ENCODE measurements around the gene CD247.
A peak's percentile ranks its signal among the peaks of the same experiment; 100 is the strongest.

Gene CD247

GRCh38 chr1:167404908-167405307 is 113.4 kb downstream of the CD247 start:
- Histone ChIP-seq H3K27me3 (replicated peaks in 2 of 5; ENCODE audit: control insufficient read depth in 4 of 5, insufficient read depth in 5 of 5, low read length in 4 of 5) (no peaks in the 10 kb centered on the region), H3K27ac (ENCODE audit: insufficient read depth in 1 of 2, low read depth in 1 of 2, low read length in 2 of 2, poor library complexity in 1 of 2, severe bottlenecking in 2 of 2) (no peak overlapping the region), H3K4me3 (ENCODE audit: control insufficient read depth in 1 of 7, extremely low read depth in 1 of 7, insufficient read depth in 4 of 7, low read depth in 2 of 7, low read length in 6 of 7) (no peak overlapping the region), H3K4me1 (ENCODE audit: control extremely low read depth in 1 of 4, control insufficient read depth in 4 of 4, insufficient read depth in 4 of 4, low read length in 3 of 4) (no peaks in the 10 kb centered on the region), H3K9me3 (ENCODE audit: control extremely low read depth in 1 of 5, control insufficient read depth in 4 of 5, insufficient read depth in 2 of 5, low read depth in 1 of 5, low read length in 4 of 5) (no peaks in the 10 kb centered on the region), H3K36me3 (ENCODE audit: control insufficient read depth in 4 of 4, insufficient read depth in 4 of 4, low read length in 3 of 4) (peaks cover 7 to 32% (median 16%) of the 10 kb centered on the region in 4 experiments)
- POLR2A ChIA-PET: no interaction called here
- whole genome bisulfite sequencing (ENCODE audit: insufficient coverage): 100% methylated on average over 2 of the region's 3 CpGs
- CTCF ChIA-PET: interaction anchor here (0.6 to 1.5 kb wide), 4 partner anchors 55 to 135 kb away, joined by 3 to 5 read pairs (median 4); no protein-coding TSS in a partner anchor
- DNase-seq: no peak

DNA sequence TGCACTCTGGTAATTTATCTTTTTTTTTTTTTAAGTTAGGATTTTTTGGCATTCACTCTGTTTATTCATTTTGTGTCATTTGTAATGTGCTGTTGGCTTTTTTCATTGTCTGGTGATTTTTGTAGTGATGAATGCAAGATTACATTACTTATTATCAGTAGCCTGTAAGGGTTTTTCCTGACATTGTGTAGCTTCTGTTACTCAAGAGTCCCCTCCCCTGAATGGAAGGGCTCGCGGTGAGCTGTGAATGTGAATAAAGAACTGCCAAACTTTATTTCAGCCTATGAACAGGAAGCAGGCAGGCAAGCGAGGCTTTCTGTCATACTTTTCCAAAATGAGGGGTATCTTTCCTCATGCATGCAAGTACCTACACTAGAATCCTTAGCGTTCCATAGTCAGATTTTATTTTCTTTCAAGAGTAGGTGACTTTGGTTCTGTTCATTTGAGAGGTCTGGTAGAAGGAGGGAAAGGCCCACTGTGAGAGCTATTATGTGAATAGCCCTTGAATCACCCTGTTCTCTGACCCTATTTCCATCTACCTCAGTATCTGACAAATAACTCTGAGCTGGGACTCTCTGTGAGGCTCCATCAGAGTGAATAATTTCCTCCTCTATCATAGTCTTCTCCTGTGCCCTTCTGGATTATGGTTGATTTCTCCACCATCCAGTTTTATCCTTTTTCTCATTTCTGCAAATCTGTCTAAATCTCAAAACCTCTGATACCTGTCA is 114.0 kb downstream of the CD247 start:
- no peak overlapping the region for H3K4me3 ChIP-seq (ENCODE audit: control insufficient read depth in 1 of 7, extremely low read depth in 1 of 7, insufficient read depth in 4 of 7, low read depth in 2 of 7, low read length in 6 of 7)
- DNase-seq: no peak
- no peaks in the 10 kb centered on the region for H3K4me1 ChIP-seq (ENCODE audit: control extremely low read depth in 1 of 4, control insufficient read depth in 4 of 4, insufficient read depth in 4 of 4, low read length in 3 of 4)
- WGBS (ENCODE audit: insufficient coverage): 90% methylated on average over 4 of the region's 4 CpGs
- no peak overlapping the region for H3K27ac ChIP-seq (ENCODE audit: insufficient read depth in 1 of 2, low read depth in 1 of 2, low read length in 2 of 2, poor library complexity in 1 of 2, severe bottlenecking in 2 of 2)
- H3K36me3 ChIP-seq (ENCODE audit: control insufficient read depth in 4 of 4, insufficient read depth in 4 of 4, low read length in 3 of 4): peaks cover 7 to 36% (median 16%) of the 10 kb centered on the region in 4 experiments
- ChIA-PET POLR2A (interaction anchor here (0.6 kb wide), 1 partner anchor 126 kb away, joined by 3 read pairs; no protein-coding TSS in a partner anchor), CTCF (interaction anchor here (0.6 to 1.5 kb wide), 5 partner anchors 54 to 144 kb away, joined by 3 to 5 read pairs (median 3); no protein-coding TSS in a partner anchor)
- no peaks in the 10 kb centered on the region for H3K9me3 ChIP-seq (ENCODE audit: control extremely low read depth in 1 of 5, control insufficient read depth in 4 of 5, insufficient read depth in 2 of 5, low read depth in 1 of 5, low read length in 4 of 5)
- H3K27me3 ChIP-seq (replicated peaks in 2 of 5; ENCODE audit: control insufficient read depth in 4 of 5, insufficient read depth in 5 of 5, low read length in 4 of 5): no peaks in the 10 kb centered on the region

DNA sequence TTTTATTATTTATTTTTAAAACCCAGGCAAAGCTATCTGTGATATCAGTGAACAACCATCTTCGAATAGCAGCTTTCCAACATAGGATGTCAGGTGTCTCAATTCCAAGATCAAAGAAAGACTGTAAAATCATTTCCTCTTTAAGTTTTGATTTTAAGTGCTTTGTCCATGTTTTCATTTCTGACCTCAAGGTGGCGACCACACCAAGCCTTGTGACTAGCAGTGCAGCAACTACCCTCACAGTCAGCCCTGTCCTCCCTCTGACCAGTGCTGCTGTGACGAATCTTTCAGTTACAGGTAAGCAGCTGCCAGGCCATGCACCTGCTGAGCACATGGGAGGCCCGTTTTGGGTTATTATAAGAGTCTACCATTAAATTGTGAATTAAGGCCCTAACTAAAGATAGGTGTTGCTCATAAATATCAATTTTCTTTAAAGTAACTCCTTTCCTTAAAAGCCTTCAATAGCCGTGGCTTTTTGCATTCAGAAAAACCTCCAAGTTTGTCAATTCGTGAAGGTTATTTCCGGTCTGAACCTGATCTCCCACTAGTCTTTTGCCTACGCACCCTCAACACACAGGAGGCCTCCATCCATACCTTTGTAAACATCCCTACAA is 117.0 kb downstream of the CD247 start:
- Histone ChIP-seq H3K4me1 (ENCODE audit: control extremely low read depth in 1 of 4, control insufficient read depth in 4 of 4, insufficient read depth in 4 of 4, low read length in 3 of 4) (no peaks in the 10 kb centered on the region), H3K27me3 (replicated peaks in 2 of 5; ENCODE audit: control insufficient read depth in 4 of 5, insufficient read depth in 5 of 5, low read length in 4 of 5) (no peaks in the 10 kb centered on the region), H3K27ac (ENCODE audit: insufficient read depth in 1 of 2, low read depth in 1 of 2, low read length in 2 of 2, poor library complexity in 1 of 2, severe bottlenecking in 2 of 2) (no peak overlapping the region), H3K9me3 (ENCODE audit: control extremely low read depth in 1 of 5, control insufficient read depth in 4 of 5, insufficient read depth in 2 of 5, low read depth in 1 of 5, low read length in 4 of 5) (no peaks in the 10 kb centered on the region), H3K4me3 (ENCODE audit: control insufficient read depth in 1 of 7, extremely low read depth in 1 of 7, insufficient read depth in 4 of 7, low read depth in 2 of 7, low read length in 6 of 7) (no peak overlapping the region), H3K36me3 (ENCODE audit: control insufficient read depth in 4 of 4, insufficient read depth in 4 of 4, low read length in 3 of 4) (peaks cover 17 to 53% (median 29%) of the 10 kb centered on the region in 4 experiments)
- DNase-seq: peak; percentile 51 to 73 (median 69)
- 84% methylated on average over 5 of the region's 8 CpGs for WGBS (ENCODE audit: insufficient coverage)
- ChIA-PET CTCF (interaction anchor here (0.6 to 2.7 kb wide), 15 partner anchors 11 to 492 kb away, joined by 3 to 33 read pairs (median 6); no protein-coding TSS in a partner anchor), POLR2A (no interaction called here)

DNA sequence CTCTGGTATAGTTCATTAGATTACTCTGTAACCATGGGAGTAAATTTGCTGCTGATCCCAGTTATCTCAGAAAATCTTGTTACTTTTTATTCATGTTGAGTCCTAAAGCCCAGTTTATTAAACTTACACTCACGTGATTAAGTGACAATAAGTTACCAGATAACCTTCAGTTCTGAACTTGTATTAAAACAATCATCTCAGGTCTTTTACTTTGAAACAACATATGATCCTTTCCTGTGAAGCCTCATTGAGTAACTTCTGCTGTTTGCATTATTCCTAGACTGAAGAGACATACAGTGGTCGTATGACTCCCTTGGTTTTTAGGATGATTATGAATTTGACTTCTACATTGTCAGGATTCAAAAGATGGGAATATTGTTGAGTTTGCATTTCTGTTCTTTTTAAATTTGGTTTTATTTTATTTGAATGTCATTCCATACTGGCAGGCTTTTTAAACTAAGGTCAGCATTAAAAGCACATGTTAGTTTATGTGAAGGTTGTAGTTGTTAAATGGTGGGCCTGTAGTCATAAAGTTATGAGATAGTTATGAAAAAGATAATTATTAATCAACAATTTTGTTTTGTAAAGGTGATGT is 117.9 kb downstream of the CD247 start:
- 100% methylated on average over 2 of the region's 2 CpGs for WGBS (ENCODE audit: insufficient coverage)
- CTCF ChIA-PET: interaction anchor here (0.6 to 4.5 kb wide), 15 partner anchors 10 to 491 kb away, joined by 3 to 34 read pairs (median 8); no protein-coding TSS in a partner anchor
- DNase-seq: no peak
- Histone ChIP-seq H3K27ac (ENCODE audit: insufficient read depth in 1 of 2, low read depth in 1 of 2, low read length in 2 of 2, poor library complexity in 1 of 2, severe bottlenecking in 2 of 2) (no peak overlapping the region), H3K36me3 (ENCODE audit: control insufficient read depth in 4 of 4, insufficient read depth in 4 of 4, low read length in 3 of 4) (peaks cover 16 to 51% (median 31%) of the 10 kb centered on the region in 4 experiments), H3K9me3 (ENCODE audit: control extremely low read depth in 1 of 5, control insufficient read depth in 4 of 5, insufficient read depth in 2 of 5, low read depth in 1 of 5, low read length in 4 of 5) (no peaks in the 10 kb centered on the region), H3K27me3 (replicated peaks in 2 of 5; ENCODE audit: control insufficient read depth in 4 of 5, insufficient read depth in 5 of 5, low read length in 4 of 5) (no peaks in the 10 kb centered on the region), H3K4me3 (ENCODE audit: control insufficient read depth in 1 of 7, extremely low read depth in 1 of 7, insufficient read depth in 4 of 7, low read depth in 2 of 7, low read length in 6 of 7) (no peak overlapping the region), H3K4me1 (ENCODE audit: control extremely low read depth in 1 of 4, control insufficient read depth in 4 of 4, insufficient read depth in 4 of 4, low read length in 3 of 4) (no peaks in the 10 kb centered on the region)
- POLR2A ChIA-PET: no interaction called here

- ChIA-PET POLR2A (no interaction called here), CTCF (interaction anchor here (1.4 kb wide), 1 partner anchor 10 kb away, joined by 4 read pairs; no protein-coding TSS in a partner anchor)
- Histone ChIP-seq H3K27me3 (replicated peaks in 2 of 5; ENCODE audit: control insufficient read depth in 4 of 5, insufficient read depth in 5 of 5, low read length in 4 of 5) (no peaks in the 10 kb centered on the region), H3K36me3 (ENCODE audit: control insufficient read depth in 4 of 4, insufficient read depth in 4 of 4, low read length in 3 of 4) (peaks cover 0 to 27% (median 13%) of the 10 kb centered on the region in 4 experiments), H3K4me3 (ENCODE audit: control insufficient read depth in 1 of 7, extremely low read depth in 1 of 7, insufficient read depth in 4 of 7, low read depth in 2 of 7, low read length in 6 of 7) (no peak overlapping the region), H3K9me3 (ENCODE audit: control extremely low read depth in 1 of 5, control insufficient read depth in 4 of 5, insufficient read depth in 2 of 5, low read depth in 1 of 5, low read length in 4 of 5) (no peaks in the 10 kb centered on the region), H3K4me1 (ENCODE audit: control extremely low read depth in 1 of 4, control insufficient read depth in 4 of 4, insufficient read depth in 4 of 4, low read length in 3 of 4) (no peaks in the 10 kb centered on the region), H3K27ac (ENCODE audit: insufficient read depth in 1 of 2, low read depth in 1 of 2, low read length in 2 of 2, poor library complexity in 1 of 2, severe bottlenecking in 2 of 2) (no peak overlapping the region)
- no peak for DNase-seq
- WGBS (ENCODE audit: insufficient coverage): 100% methylated on average over 6 of the region's 7 CpGs
Observed at GRCh38 chr1:167392200-167392696, 126.1 kb downstream of the CD247 start.

DNA sequence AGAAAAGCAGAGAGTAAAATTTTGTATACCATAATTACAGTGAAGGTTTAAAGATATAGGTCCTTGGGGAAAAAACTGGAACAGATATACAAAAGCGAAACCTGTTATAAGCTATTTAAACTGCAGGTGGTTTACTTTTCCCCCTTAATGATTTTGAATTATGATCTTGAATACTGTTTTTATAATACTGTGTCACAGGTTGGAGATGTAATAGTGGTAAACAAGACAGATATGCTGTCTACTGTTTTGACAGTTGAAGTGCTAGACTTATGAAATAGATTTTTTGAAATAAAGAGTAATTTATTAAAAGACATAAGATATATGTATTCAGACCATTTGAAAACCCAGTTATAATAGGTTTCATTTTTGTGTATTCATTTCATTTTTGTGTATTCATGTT is 129.4 kb downstream of the CD247 start:
- WGBS (ENCODE audit: insufficient coverage): no CpG with 5 or more reads among the region's 1 CpG
- Histone ChIP-seq H3K9me3 (ENCODE audit: control extremely low read depth in 1 of 5, control insufficient read depth in 4 of 5, insufficient read depth in 2 of 5, low read depth in 1 of 5, low read length in 4 of 5) (no peaks in the 10 kb centered on the region), H3K4me3 (ENCODE audit: control insufficient read depth in 1 of 7, extremely low read depth in 1 of 7, insufficient read depth in 4 of 7, low read depth in 2 of 7, low read length in 6 of 7) (no peak overlapping the region), H3K36me3 (ENCODE audit: control insufficient read depth in 4 of 4, insufficient read depth in 4 of 4, low read length in 3 of 4) (peaks cover 3 to 34% (median 21%) of the 10 kb centered on the region in 4 experiments), H3K27ac (ENCODE audit: insufficient read depth in 1 of 2, low read depth in 1 of 2, low read length in 2 of 2, poor library complexity in 1 of 2, severe bottlenecking in 2 of 2) (no peak overlapping the region), H3K4me1 (ENCODE audit: control extremely low read depth in 1 of 4, control insufficient read depth in 4 of 4, insufficient read depth in 4 of 4, low read length in 3 of 4) (no peaks in the 10 kb centered on the region), H3K27me3 (replicated peaks in 2 of 5; ENCODE audit: control insufficient read depth in 4 of 5, insufficient read depth in 5 of 5, low read length in 4 of 5) (no peaks in the 10 kb centered on the region)
- DNase-seq: no peak
- ChIA-PET CTCF (interaction anchor here (1.3 kb wide), 1 partner anchor 159 kb away, joined by 3 read pairs; no protein-coding TSS in a partner anchor), POLR2A (no interaction called here)
